Stomach (tissue), 4 donors: Measurements from ENCODE around the gene RASSF6.

Experiments used
- CTCF ChIP-seq, 7 experiments: fragments of 450-650 bp in 4 of 7; fragments of 200-600 bp in 3 of 7; sonication (generic) in 3 of 7; IDR thresholded peaks; one replicate each; pipeline ENCODE4 v1.5.1; 2016 to 2019; ENCODE audit warnings: antibody characterized with exemption in 7 of 7, control low read depth in 2 of 7, mild to moderate bottlenecking in 1 of 7
- EP300 ChIP-seq: sonication (generic); formaldehyde crosslinking; IDR thresholded peaks from one replicate; pipeline ENCODE4 v1.6.1; 2017; ENCODE audit warnings: antibody characterized with exemption
- POLR2A ChIP-seq, 4 donors: fragments of 450-650 bp; IDR thresholded peaks; one replicate each; pipeline ENCODE4 v1.6.1; 2016; ENCODE audit warnings: antibody characterized with exemption in 4 of 4, control low read depth in 2 of 4, mild to moderate bottlenecking in 1 of 4, moderate library complexity in 1 of 4
- POLR2AphosphoS5 ChIP-seq, 3 donors: sonication (generic); formaldehyde crosslinking; IDR thresholded peaks; one replicate each; pipeline ENCODE4 v1.6.1; 2016; ENCODE audit warnings: antibody characterized with exemption in 3 of 3

GRCh38 chr4:73528171-73528570 lies 92.1 kb downstream of the RASSF6 start:
- TF ChIP-seq CTCF (IDR thresholded peaks at IDR 0.05) (no peak), POLR2AphosphoS5 (IDR thresholded peaks at IDR 0.05) (no peak), EP300 (no peak), POLR2A (IDR thresholded peaks at IDR 0.05) (no peak)
